SU-DHL-6 (cell line): ENCODE measurements around the gene UHRF1.
"Not testable (repeated sequence)": the region's sequence is repeated elsewhere in the genome, so short reads cannot be mapped to it uniquely, and the experiment has no call there.

Experiments
- H2AFZ ChIP-seq: fragments of 200-600 bp; sonication (generic); 2 replicates; pipeline ENCODE4 v1.6.1; 2014; ENCODE audit warnings: low read depth, mild to moderate bottlenecking, moderate library complexity, mixed read lengths, antibody characterized with exemption, low read length; ENCODE audit not compliant: severe bottlenecking
- H3F3A ChIP-seq: fragments of 200-600 bp; shearing (Covaris generic); 2 replicates; pipeline ENCODE4 v1.6.0; 2016; ENCODE audit warnings: antibody characterized with exemption, mild to moderate bottlenecking; ENCODE audit not compliant: insufficient read depth
- H3K27ac ChIP-seq: fragments of 200-600 bp; sonication (generic); 2 replicates; pipeline ENCODE4 v1.5.1; 2016; ENCODE audit warnings: low read depth, mild to moderate bottlenecking, low read length, moderate library complexity, mixed read lengths
- H3K27me3 ChIP-seq: fragments of 200-600 bp; sonication (generic), shearing (Covaris generic); 2 replicates; pipeline ENCODE4 v1.6.0; 2014; ENCODE audit warnings: mild to moderate bottlenecking, low read length
- H3K36me3 ChIP-seq: fragments of 200-600 bp; sonication (generic); 2 replicates; pipeline ENCODE4 v1.6.1; 2014; ENCODE audit warnings: mild to moderate bottlenecking, low read length, mixed read lengths
- H3K4me2 ChIP-seq: fragments of 300-600, 200-600 bp; shearing (Covaris generic), sonication (generic); 2 replicates; pipeline ENCODE4 v1.6.0; 2014; ENCODE audit warnings: low read length, low read depth, mild to moderate bottlenecking; ENCODE audit not compliant: poor library complexity, severe bottlenecking
- H3K4me3 ChIP-seq: fragments of 200-600 bp; sonication (generic); 2 replicates; pipeline ENCODE4 v1.5.1; 2014; ENCODE audit warnings: antibody characterized with exemption, low read length, mild to moderate bottlenecking, mixed read lengths; ENCODE audit not compliant: insufficient read depth, poor library complexity, severe bottlenecking
- H3K79me2 ChIP-seq: fragments of 200-600 bp; sonication (generic); 2 replicates; pipeline ENCODE4 v1.6.1; 2014; ENCODE audit warnings: mild to moderate bottlenecking, low read length, moderate library complexity; ENCODE audit not compliant: insufficient read depth
- H3K9ac ChIP-seq: fragments of 200-600 bp; sonication (generic); 2 replicates; pipeline ENCODE4 v1.7.0; 2014; ENCODE audit warnings: mild to moderate bottlenecking, low read length
- H3K9me2 ChIP-seq: fragments of 200-600 bp; sonication (generic); replicated peaks from 2 replicates; pipeline ENCODE4 v1.6.1; 2014; ENCODE audit warnings: low read length; ENCODE audit not compliant: insufficient read depth
- H3K9me3 ChIP-seq: fragments of 200-600 bp; sonication (generic); 2 replicates; pipeline ENCODE4 v1.6.1; 2014; ENCODE audit warnings: low read length, mixed read lengths; ENCODE audit not compliant: insufficient read depth
- H4K20me1 ChIP-seq: fragments of 200-600 bp; sonication (generic); 2 replicates; pipeline ENCODE4 v1.6.1; 2014; ENCODE audit warnings: low read depth, mild to moderate bottlenecking, antibody characterized with exemption, low read length, moderate library complexity, mixed read lengths
- EZH2phosphoT487 ChIP-seq: fragments of 200-600 bp; sonication (generic), shearing (Covaris generic); conservative IDR thresholded peaks from 2 replicates; pipeline ENCODE4 v1.6.1; 2018; ENCODE audit warnings: mild to moderate bottlenecking, antibody characterized with exemption, low read length, moderate library complexity, mixed read lengths
- TF ChIP-seq, protein P1 (sequence below): fragments of 200-600 bp; sonication (generic); IDR thresholded peaks from one replicate; pipeline ENCODE4 v1.5.1; 2017; ENCODE audit warnings: antibody characterized with exemption, mild to moderate bottlenecking, low read length, moderate library complexity; ENCODE audit not compliant: insufficient read depth, poor library complexity, severe bottlenecking

UHRF1 gene

GRCh38 chr19:4971816-4972495 is 62.7 kb downstream of the UHRF1 start:
- Histone ChIP-seq H3K79me2 (peaks cover 35% of the 10 kb centered on the region), H2AFZ (no peak overlapping the region), H3K9me2 (no peaks in the 10 kb centered on the region), H3K27me3 (no peaks in the 10 kb centered on the region), H3K4me2 (no peak overlapping the region), H3K9ac (no peak overlapping the region), H3K4me3 (no peak overlapping the region), H3K9me3 (no peaks in the 10 kb centered on the region), H4K20me1 (no peaks in the 10 kb centered on the region), H3F3A (peaks cover 4% of the 10 kb centered on the region; the same call in 1 of the 2 replicates), H3K36me3 (no peaks in the 10 kb centered on the region), H3K27ac (no peak overlapping the region)
- TF ChIP-seq, protein P1, sequence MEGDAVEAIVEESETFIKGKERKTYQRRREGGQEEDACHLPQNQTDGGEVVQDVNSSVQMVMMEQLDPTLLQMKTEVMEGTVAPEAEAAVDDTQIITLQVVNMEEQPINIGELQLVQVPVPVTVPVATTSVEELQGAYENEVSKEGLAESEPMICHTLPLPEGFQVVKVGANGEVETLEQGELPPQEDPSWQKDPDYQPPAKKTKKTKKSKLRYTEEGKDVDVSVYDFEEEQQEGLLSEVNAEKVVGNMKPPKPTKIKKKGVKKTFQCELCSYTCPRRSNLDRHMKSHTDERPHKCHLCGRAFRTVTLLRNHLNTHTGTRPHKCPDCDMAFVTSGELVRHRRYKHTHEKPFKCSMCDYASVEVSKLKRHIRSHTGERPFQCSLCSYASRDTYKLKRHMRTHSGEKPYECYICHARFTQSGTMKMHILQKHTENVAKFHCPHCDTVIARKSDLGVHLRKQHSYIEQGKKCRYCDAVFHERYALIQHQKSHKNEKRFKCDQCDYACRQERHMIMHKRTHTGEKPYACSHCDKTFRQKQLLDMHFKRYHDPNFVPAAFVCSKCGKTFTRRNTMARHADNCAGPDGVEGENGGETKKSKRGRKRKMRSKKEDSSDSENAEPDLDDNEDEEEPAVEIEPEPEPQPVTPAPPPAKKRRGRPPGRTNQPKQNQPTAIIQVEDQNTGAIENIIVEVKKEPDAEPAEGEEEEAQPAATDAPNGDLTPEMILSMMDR, result no peak
- no peak for TF ChIP-seq EZH2phosphoT487

DNA sequence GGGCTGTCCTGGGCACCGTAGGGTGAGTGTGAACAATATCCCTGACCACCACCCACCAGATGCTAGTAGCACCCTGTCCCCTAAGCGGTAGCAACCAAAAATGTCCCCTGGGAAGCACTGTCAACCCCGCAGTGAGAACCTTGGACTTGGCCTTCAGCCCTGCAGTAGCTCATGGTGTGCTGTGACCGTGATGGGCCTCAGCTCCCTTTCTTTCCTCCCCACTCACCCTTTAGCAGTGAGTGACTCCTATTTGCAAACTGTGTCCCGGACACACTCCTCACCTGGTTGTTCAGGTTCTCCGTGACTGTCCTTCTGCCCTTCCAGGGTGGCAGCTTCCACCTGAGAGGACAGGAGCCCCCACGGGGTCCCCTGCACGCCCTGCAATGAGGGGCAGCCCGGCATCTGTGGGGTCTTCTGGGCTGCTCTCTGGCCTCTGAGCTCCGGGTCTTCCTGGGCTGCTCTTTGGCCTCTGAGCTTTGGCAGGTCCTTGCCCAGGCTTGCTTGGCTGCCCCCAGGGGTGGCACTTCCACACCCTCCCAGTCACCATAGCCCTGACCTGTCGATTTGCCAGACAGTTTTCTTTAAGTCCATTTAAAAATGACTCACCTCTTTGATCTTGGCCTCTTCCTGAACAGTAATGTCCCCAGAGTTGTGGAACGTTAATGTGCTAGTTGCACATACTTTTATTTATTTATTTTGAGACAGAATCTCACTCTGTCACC is 63.4 kb downstream of the UHRF1 start:
- TF ChIP-seq, protein P1, result no peak
- TF ChIP-seq EZH2phosphoT487, result no peak
- no peak overlapping the region for H3K4me2 ChIP-seq
- H3K4me3 ChIP-seq, result no peak overlapping the region
- no peaks in the 10 kb centered on the region; the same call in 1 of the 2 replicates for H4K20me1 ChIP-seq
- no peaks in the 10 kb centered on the region for H3K9me2 ChIP-seq
- peaks cover 35% of the 10 kb centered on the region for H3K79me2 ChIP-seq
- H3K9me3 ChIP-seq, result no peaks in the 10 kb centered on the region
- no peaks in the 10 kb centered on the region for H3F3A ChIP-seq
- no peak overlapping the region for H3K9ac ChIP-seq
- no peak overlapping the region for H3K27ac ChIP-seq
- H2AFZ ChIP-seq, result no peak overlapping the region
- H3K36me3 ChIP-seq, result no peaks in the 10 kb centered on the region
- H3K27me3 ChIP-seq, result no peaks in the 10 kb centered on the region

DNA sequence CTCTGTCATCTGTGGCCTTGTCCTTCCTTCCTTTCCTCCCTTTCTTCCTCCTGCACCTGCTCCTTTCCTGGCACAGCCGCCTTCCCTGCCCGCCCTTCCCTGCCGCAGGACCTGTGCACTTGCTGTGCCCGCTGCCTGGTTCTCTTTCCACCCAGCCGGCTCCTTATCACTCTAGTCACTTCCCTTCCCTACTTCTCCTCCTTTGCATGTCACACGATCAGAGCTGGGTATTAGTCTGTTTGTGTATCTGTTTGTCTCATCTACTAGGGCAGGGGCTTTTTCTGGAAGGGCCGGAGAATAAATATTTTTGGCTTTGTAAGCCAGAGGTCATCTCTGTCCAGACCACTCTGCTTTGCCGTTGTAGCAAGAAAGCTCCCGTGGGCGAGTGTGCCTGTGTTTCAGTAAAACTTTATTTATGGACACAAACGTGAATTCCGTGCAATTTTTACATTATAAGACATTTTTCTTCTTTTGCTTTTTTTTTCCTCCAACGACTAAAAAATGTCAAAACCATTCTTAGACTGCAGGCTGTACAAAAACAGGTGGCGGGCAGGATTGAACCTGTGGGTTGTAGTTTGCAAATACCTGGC is 65.7 kb downstream of the UHRF1 start:
- Histone ChIP-seq H3K79me2 (peaks cover 36% of the 10 kb centered on the region), H3K27me3 (no peaks in the 10 kb centered on the region), H3K4me3 (no peak overlapping the region), H3K4me2 (no peak overlapping the region), H4K20me1 (no peaks in the 10 kb centered on the region; the same call in 1 of the 2 replicates), H3F3A (no peaks in the 10 kb centered on the region), H3K9ac (no peak overlapping the region), H3K36me3 (no peaks in the 10 kb centered on the region), H3K9me3 (no peaks in the 10 kb centered on the region), H2AFZ (no peak overlapping the region), H3K9me2 (no peaks in the 10 kb centered on the region), H3K27ac (no peak overlapping the region)
- TF ChIP-seq EZH2phosphoT487, result no peak
- TF ChIP-seq, protein P1, result no peak

- peaks cover 30% of the 10 kb centered on the region for H3K79me2 ChIP-seq
- H3K9me2 ChIP-seq, H2AFZ ChIP-seq, H3K9me3 ChIP-seq, H3K4me2 ChIP-seq, H3K36me3 ChIP-seq, H3K27ac ChIP-seq, H3F3A ChIP-seq, H4K20me1 ChIP-seq, H3K27me3 ChIP-seq, H3K9ac ChIP-seq, H3K4me3 ChIP-seq: not testable (repeated sequence)
Measured at GRCh38 chr19:4975601-4976000, 66.3 kb downstream of the UHRF1 start.
